ENCODE measurements around the gene C9orf152.

- TF ChIP-seq, protein P1, sequence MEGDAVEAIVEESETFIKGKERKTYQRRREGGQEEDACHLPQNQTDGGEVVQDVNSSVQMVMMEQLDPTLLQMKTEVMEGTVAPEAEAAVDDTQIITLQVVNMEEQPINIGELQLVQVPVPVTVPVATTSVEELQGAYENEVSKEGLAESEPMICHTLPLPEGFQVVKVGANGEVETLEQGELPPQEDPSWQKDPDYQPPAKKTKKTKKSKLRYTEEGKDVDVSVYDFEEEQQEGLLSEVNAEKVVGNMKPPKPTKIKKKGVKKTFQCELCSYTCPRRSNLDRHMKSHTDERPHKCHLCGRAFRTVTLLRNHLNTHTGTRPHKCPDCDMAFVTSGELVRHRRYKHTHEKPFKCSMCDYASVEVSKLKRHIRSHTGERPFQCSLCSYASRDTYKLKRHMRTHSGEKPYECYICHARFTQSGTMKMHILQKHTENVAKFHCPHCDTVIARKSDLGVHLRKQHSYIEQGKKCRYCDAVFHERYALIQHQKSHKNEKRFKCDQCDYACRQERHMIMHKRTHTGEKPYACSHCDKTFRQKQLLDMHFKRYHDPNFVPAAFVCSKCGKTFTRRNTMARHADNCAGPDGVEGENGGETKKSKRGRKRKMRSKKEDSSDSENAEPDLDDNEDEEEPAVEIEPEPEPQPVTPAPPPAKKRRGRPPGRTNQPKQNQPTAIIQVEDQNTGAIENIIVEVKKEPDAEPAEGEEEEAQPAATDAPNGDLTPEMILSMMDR (IDR thresholded peaks at IDR 0.05): no peak
- TF ChIP-seq POLR2A (IDR thresholded peaks at IDR 0.05) (no peak), POLR2AphosphoS5 (IDR thresholded peaks at IDR 0.05) (no peak), EP300 (IDR thresholded peaks at IDR 0.05) (no peak)
Measured at GRCh38 chr9:110188101-110188500, 19.9 kb downstream of the C9orf152 start.
